ENCODE results near the gene PDE3A.

DNA sequence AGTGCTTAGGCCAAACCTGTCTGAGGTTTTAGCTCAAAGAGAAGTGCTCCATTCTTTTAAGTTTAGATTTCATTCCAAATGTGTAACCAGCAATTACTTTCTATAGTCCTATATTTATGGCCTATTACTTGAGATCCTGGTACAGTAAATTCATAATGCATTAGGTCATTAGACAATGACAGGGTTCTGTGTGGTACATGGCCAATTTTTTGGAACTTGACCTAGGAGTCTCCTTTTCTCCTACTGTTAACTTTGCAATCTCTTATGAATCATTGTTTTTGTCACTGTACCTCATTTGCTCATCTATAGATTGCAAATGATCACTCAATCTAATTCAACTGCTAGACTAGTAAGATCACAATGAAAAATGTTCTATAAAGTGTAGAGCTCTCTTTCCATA, 136.7 kb downstream of the PDE3A start:
- no peak for TF ChIP-seq CTCF (IDR thresholded peaks at IDR 0.05; ENCODE audit: low read depth, low read length, poor library complexity, severe bottlenecking)
- no peak for TF ChIP-seq EZH2phosphoT487 (IDR thresholded peaks at IDR 0.05; ENCODE audit: borderline replicate concordance, low read length)

All from DOHH2 (cell line).